Fibroblast of peridontal ligament (primary cell): ENCODE measurements around the gene AMPH.
"Not testable (repeated sequence)": the region's sequence is repeated elsewhere in the genome, so short reads cannot be mapped to it uniquely, and the experiment has no call there.

Experiments used
- DNase-seq: peaks from one replicate; pipeline ENCODE4 v3.0.0-alpha.2; 2010; ENCODE audit errors: extremely low read depth

Gene AMPH

DNA sequence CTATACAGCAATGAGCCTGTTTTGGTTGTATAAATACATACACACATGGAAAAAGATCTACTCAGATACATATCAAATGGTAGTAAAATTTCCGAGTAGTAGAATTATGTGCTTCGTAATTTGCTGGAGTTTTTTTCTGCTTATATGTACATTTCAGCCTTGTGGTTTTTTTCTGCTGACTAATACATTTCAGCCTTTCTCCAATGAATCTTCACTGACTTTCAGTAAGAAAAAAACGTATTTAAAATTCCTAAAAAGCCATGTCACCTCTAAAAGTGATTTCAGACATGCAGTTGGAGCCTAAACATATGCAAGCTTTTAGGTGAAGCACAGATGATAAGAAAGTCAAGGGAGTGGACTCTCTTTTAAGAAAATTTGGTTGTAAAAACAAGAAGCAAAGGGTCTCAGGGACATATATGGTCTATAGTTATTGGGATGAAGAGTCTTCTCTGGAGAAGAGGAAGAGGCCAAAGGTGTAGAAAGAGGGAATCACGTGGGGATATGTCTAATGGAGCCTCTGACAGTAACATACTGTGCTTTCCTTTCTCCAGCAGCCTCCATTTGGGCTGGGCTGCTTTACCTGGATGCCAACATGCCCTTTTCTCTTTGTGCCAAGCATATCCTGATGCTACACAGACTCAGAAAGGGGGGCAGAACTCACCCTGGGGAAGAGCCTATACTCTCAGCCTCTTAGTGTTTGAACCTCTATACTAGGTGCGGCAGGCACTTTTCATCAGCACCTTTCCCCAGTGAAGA lies 2.4 kb downstream of the AMPH start:
- peak; percentile 88 for DNase-seq

DNA sequence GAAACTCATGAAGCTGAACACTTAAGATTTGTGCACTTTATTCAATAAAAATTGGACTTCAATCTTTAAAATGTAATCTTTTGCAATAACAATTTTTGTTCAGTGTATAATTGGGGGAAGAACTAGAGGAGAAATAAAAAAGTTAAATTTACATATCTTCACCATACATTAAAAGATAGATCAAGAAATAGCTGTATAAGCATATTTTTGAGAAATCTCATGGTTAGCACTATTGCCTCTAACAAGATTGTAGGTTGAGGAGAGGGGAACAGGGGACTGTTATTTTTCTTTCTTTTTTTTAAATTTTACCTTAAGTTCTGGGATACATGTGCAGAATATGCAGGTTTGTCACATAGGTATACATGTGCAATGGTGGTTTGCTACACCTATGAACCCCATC lies 5.3 kb downstream of the AMPH start:
- DNase-seq, result no peak

DNA sequence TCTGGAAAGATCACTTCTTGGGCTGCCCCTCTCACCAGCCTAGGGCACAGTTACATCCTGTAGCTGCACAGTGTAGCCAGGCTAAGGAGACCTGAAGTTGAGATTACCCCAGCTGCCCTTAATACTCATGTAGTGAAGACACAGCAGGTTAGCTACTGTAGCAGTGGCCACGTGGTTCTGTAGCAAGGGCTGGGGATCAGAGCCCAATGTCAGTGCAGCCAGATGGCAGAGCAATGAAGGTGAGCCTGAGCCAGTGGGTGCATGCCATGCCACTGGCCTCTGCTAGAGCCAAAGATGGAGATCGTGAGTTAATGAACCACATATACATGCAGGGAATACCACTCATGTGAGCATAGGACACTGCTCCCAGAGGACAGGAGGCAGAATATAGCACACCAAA lies 15.5 kb downstream of the AMPH start:
- DNase-seq, result no peak

DNA sequence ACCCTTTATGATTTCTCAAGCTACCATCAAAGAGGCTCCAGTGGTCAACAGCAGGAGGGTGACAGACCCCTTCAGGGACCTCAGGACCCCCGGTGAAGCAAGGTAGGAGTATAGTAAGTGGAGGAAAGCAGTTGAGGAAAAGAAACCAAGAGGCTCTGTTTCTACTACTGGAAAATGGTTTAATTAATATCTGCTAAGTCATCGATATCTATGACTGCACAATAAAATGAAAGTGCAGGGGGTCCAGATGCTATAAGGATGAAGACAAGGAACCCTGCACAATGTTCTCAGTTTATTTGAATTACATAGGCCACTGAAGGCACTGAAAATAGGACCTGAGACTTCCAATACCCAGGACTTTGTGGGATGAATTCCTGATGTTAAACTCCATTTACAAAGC lies 23.7 kb downstream of the AMPH start:
- DNase-seq, result no peak

DNA sequence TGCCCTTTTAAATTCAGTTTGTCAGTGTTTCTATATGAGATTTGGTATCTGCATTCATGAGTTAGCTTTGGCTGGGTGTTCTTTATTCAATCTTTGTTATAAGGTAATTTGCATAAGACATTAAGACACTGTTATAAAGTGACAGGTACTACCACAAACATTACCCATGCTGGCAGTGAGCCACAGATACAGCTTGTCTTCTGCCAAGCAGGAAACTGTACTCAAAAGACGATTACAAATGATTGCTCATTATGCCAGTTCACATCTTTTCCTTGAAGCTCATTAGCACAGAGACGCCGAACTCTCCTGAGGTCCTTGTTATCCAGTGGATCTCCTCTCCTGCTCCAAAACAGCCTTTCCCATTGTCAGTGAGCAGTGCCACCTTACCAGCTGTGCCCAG lies 30.4 kb downstream of the AMPH start:
- DNase-seq, result no peak

DNA sequence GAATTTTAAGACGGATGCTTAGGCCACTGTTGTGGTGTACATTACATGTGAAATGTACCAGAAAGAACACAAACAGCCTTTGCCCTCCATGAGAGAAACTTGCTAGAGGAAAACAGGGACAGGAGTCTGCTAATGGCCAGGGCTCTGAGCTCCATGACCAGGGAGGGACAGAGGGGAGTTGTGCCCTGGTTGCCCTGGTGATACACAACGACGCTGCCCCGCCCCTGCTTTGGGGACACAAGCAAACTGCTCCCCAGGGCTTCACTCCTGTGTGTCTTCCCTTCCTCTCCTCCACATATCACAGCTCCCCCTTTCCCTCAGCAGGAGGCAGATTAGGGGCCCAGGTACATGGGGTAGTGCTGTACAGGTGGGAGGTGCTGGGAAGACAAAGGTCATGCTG lies 36.2 kb downstream of the AMPH start:
- no peak for DNase-seq

DNA sequence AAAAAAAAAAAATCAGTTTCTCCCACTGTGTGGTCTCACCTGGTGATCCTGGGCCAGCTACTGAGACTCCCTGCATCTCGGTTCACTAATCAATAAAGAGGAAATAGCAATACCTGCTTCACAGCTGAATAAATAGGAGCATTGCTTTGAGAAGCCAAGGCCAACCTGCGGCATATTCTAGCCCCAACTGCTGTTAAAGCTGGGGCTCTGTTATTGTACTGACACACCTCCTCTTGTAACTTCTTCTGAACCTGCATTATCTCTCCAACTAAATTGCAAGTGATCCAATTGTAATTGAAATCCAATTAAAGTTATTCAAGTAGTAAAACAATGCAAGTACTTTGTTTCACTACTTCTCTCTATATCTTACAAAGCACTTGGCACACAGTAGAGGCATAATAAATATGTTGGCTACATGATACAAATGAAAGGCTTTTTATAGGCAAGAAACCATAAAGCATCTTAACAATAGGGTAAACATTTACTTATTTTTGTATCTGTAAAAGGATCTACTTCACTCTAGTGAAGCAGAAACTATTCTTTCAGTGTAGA lies 38.4 kb downstream of the AMPH start:
- no peak for DNase-seq

DNA sequence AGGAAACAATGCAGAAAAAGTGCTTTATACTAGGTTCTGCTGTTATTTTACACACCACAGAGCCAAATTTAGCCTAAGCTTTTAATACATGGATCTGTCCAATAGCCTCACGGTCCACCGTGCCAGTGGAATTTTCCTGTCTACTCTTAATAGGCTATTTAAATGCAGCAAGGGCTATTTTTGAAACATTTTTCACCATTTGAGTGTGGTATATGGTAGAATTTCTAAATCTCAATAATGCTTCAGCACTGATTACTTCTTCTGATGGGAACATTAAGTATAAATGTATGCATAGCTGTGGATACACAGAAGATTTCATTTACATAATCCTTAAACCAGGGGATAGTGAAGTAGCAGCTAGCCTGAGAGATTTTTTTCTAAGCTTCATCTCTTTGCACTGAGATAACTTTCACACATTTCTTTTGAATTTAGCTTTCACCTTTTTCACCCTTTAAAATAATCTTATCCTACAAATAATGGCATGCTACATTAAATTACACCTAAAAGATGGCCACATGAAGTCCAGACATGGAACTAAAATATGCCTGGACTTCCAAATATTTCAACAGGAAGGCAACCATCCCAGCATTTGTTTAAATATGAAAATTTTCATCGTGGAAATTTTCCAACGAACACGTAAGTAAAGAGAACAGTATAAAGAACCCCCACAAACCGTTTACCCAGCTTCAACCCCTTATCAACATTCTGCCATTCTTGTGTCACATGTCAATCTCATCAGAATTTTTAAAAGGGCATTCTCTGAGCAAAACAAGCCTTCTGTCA lies 45.4 kb downstream of the AMPH start:
- DNase-seq, result no peak

DNA sequence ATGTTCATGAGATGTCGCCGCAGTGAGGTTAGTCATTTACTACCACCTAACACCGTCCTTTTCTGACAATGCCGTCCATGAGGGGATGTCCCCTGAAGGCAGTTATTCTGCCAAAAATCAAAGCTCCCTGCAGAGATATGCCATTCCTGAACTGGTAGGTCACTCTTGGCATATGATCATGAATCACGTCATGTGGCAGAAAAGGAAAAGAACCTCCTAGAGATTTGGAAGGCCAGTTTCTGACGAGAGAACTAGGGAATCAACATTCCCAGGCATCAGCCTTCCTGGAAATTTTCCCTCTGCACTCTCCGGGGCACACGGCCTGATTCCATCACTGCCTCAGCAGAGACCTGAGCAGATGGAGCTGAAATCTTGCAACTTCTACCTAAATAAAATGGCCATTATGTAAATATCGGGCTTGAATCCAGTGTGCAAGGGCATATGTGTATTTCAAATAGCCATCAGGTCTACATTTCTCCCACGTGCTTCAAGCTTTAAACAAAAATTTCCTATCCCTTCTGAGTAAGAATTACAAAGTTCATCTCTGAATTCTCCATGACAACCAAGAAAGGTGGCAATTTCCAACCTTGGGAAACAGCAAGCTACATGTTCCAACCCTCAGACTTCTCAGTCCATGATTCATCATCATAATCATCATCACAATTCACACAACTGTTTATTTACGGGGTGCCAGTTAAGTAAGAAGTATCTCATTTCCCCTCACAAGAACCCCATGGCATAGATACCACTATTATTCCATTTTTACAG lies 46.5 kb downstream of the AMPH start:
- DNase-seq, result peak; percentile 68

DNA sequence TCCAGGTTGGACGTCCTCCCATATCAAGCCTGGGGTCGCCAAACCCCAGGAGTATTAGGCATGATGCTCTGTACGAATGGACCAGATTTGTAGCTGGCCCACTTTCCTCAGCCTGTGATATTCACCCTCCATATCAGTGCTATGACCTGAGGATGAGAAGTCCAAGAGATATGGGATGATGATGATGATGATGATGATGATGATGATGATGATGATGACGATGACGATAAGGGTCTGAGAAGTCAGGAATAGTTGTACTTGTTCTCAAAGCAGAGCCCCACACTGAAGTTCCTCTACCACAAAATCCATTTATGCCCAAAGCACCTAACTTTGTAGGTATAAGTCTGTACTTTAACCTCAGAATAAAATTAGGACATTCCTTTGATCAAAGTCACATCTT lies 50.7 kb downstream of the AMPH start:
- DNase-seq, result no peak

- DNase-seq, result no peak
Measured at GRCh38 chr7:38574086-38574485, 57.1 kb downstream of the AMPH start.

DNA sequence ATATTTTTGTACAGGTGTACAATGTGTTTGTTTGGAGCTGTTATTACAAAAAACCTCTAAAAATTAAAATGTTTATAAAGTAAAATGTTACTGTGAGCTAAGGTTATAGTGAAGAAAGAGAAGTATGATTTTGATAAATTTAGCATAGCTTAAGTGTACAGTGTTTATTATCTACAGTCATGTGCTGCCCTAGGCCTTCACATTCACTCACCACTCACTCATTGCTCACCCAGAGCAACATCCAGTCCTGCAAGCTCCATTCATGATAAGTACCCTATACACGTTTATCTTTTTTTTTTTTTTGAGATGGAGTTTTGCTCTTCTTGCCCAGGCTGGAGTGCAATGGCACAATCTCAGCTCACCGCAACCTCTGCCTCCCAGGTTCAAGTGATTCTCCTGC lies 59.6 kb downstream of the AMPH start:
- not testable (repeated sequence) for DNase-seq

GRCh38 chr7:38568497-38568896 lies 62.7 kb downstream of the AMPH start:
- no peak for DNase-seq

- DNase-seq, result no peak
Measured at GRCh38 chr7:38565289-38565688, 65.9 kb downstream of the AMPH start.

- DNase-seq, result no peak
Measured at GRCh38 chr7:38563741-38564140, 67.4 kb downstream of the AMPH start.

DNA sequence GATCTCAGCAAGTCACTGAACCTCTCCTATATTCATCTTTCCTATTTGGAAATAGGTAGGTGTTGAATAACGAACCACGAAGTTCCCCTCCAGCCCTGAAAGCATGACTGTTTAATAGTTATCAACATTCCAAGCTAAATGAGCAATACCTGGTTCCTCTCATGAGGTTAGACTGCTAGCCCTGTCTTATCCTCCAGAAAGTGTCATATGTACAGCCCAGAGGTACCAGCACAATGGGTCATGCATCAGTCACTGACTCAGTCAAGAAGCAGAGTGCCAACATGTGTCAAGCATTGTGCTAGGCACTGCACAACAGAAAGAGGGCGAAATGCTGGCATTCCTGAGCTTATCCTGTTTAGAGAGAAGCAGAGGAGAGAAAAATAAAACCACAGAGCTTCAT lies 70.0 kb downstream of the AMPH start:
- DNase-seq, result no peak

DNA sequence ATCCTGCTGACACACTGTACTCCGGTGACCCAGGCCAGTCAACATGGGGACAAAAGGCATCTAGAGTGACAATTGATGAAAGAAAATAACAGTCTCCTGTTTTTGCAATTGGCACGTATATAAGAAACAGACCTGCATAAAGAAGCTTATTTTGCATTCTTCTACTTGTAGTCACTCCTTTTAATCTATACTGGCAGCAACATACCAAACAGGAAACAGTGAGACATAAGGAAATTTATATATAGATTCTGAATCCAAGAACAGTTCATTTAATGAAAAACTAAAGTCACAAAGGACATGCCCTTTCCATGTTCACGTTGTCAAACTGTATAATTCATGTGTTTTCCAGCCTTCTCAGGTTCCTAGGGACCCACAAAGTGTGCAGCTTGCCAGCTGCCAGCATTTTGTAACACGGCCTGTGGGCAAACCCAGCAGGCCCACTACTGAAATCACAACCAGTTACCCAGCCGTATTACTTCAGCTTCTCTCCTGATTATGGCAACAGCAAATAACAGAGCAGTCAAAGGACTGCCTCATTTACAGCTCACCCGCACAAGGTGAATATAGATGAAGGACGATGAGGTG lies 72.3 kb downstream of the AMPH start:
- DNase-seq, result no peak

- no peak for DNase-seq
Measured at GRCh38 chr7:38554586-38554985, 76.6 kb downstream of the AMPH start.

DNA sequence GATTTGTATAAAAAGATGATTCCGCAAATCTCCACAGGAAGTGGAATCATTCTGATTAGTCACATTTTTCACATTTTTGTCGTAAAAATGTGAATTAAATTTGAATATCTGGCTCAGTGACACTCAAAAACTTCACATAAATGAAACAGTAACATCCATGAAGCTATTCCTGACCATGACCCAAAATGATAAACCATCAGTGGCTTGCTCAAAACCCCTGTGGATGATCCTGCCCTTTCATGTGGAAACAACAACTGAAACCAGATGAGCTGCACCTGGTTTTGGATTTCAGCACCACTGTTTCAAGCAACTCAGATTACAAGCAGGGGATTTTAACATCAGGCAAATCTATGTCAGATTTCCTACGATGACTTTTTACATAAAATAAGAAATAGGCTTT lies 80.3 kb downstream of the AMPH start:
- no peak for DNase-seq

GRCh38 chr7:38548605-38549004 lies 82.6 kb downstream of the AMPH start:
- DNase-seq, result no peak

- DNase-seq, result no peak
Measured at GRCh38 chr7:38546763-38547162, 84.4 kb downstream of the AMPH start.

GRCh38 chr7:38545977-38546376 lies 85.2 kb downstream of the AMPH start:
- DNase-seq, result no peak
